Endothelial cell (in vitro differentiated cells): ENCODE data around the gene ADD3. TPM values are rescaled to one million over a fixed set of nuclear protein-coding genes. Genes with fewer than 3 reads are reported as not detected.

Experiments used
- DNase-seq: peaks from one replicate; pipeline ENCODE4 v3.0.0; 2021; ENCODE audit warnings: low spot score
- H3K27ac Mint-ChIP-seq: one replicate; pipeline ENCODE4 v1.8.0; 2021; ENCODE audit warnings: mixed read lengths, inconsistent platforms; ENCODE audit not compliant: unreplicated experiment
- H3K27me3 Mint-ChIP-seq: one replicate; pipeline ENCODE4 v1.8.0; 2021; ENCODE audit warnings: mild to moderate bottlenecking, moderate library complexity, mixed read lengths, inconsistent platforms; ENCODE audit not compliant: unreplicated experiment
- H3K36me3 Mint-ChIP-seq: one replicate; pipeline ENCODE4 v1.8.0; 2021; ENCODE audit warnings: mild to moderate bottlenecking, low read depth, mixed read lengths, inconsistent platforms; ENCODE audit not compliant: unreplicated experiment
- H3K4me1 Mint-ChIP-seq: one replicate; pipeline ENCODE4 v1.8.0; 2021; ENCODE audit warnings: mild to moderate bottlenecking, mixed read lengths, inconsistent platforms; ENCODE audit not compliant: unreplicated experiment
- H3K4me3 Mint-ChIP-seq: one replicate; pipeline ENCODE4 v1.8.0; 2021; ENCODE audit warnings: mild to moderate bottlenecking, mixed read lengths, inconsistent platforms; ENCODE audit not compliant: unreplicated experiment
- H3K9me3 Mint-ChIP-seq: one replicate; pipeline ENCODE4 v1.8.0; 2021; ENCODE audit warnings: mixed read lengths, inconsistent platforms; ENCODE audit not compliant: unreplicated experiment
- CTCF ChIP-seq: fragments of 200-600 bp; sonication (generic); IDR thresholded peaks from one replicate; pipeline ENCODE4 v1.5.0; 2021; ENCODE audit warnings: antibody characterized with exemption; ENCODE audit not compliant: unreplicated experiment
- total RNA-seq: library from RNA; stranded (reverse); fragmentation: NEBNext Ultra II Directional; extraction: Animal tissue kit (Norgen Biotek cat#: 25700); gene quantifications from one replicate; pipeline ENCODE4 v1.2.1, GENCODE V29; 2021; ENCODE audit not compliant: unreplicated experiment

The ADD3 gene
- total RNA-seq, 1 donor from 2014 or later, result 125 TPM

GRCh38 chr10:110147961-110148360 is 140.2 kb downstream of the ADD3 start:
- H3K27me3 Mint-ChIP-seq, result peaks cover 11% of the 10 kb centered on the region
- peaks cover 3% of the 10 kb centered on the region for H3K36me3 Mint-ChIP-seq
- TF ChIP-seq CTCF, result no peak
- no peaks in the 10 kb centered on the region for H3K9me3 Mint-ChIP-seq
- H3K4me1 Mint-ChIP-seq, result peaks cover 10% of the 10 kb centered on the region
- no peak overlapping the region for H3K27ac Mint-ChIP-seq
- no peak overlapping the region for H3K4me3 Mint-ChIP-seq
- no peak for DNase-seq

- Mint-ChIP-seq H3K27me3 (peaks cover 15% of the 10 kb centered on the region), H3K36me3 (peaks cover 3% of the 10 kb centered on the region), H3K9me3 (no peaks in the 10 kb centered on the region), H3K4me1 (peaks cover 10% of the 10 kb centered on the region), H3K4me3 (no peak overlapping the region), H3K27ac (no peak overlapping the region)
- TF ChIP-seq CTCF, result no peak
- no peak for DNase-seq
These were observed 141.5 kb downstream of the ADD3 start for GRCh38 chr10:110149259-110149658.

GRCh38 chr10:110150046-110150445 is 142.3 kb downstream of the ADD3 start:
- TF ChIP-seq CTCF, result no peak
- Mint-ChIP-seq H3K9me3 (no peaks in the 10 kb centered on the region), H3K27ac (no peak overlapping the region), H3K36me3 (peaks cover 3% of the 10 kb centered on the region), H3K4me3 (no peak overlapping the region), H3K4me1 (peaks cover 10% of the 10 kb centered on the region), H3K27me3 (peaks cover 15% of the 10 kb centered on the region)
- DNase-seq, result no peak

- Mint-ChIP-seq H3K36me3 (peaks cover 3% of the 10 kb centered on the region), H3K9me3 (no peaks in the 10 kb centered on the region), H3K4me1 (peaks cover 14% of the 10 kb centered on the region), H3K4me3 (no peak overlapping the region), H3K27ac (no peak overlapping the region), H3K27me3 (peaks cover 15% of the 10 kb centered on the region)
- no peak for DNase-seq
- TF ChIP-seq CTCF, result no peak
These were observed 143.2 kb downstream of the ADD3 start for GRCh38 chr10:110150981-110151380.

GRCh38 chr10:110151467-110151866 is 143.7 kb downstream of the ADD3 start:
- no peak for DNase-seq
- no peak for TF ChIP-seq CTCF
- Mint-ChIP-seq H3K27me3 (peaks cover 14% of the 10 kb centered on the region), H3K9me3 (no peaks in the 10 kb centered on the region), H3K4me1 (peaks cover 14% of the 10 kb centered on the region), H3K36me3 (peaks cover 3% of the 10 kb centered on the region), H3K4me3 (no peak overlapping the region), H3K27ac (no peak overlapping the region)
